ENCODE data around the gene FTH1.

Gene FTH1

DNA sequence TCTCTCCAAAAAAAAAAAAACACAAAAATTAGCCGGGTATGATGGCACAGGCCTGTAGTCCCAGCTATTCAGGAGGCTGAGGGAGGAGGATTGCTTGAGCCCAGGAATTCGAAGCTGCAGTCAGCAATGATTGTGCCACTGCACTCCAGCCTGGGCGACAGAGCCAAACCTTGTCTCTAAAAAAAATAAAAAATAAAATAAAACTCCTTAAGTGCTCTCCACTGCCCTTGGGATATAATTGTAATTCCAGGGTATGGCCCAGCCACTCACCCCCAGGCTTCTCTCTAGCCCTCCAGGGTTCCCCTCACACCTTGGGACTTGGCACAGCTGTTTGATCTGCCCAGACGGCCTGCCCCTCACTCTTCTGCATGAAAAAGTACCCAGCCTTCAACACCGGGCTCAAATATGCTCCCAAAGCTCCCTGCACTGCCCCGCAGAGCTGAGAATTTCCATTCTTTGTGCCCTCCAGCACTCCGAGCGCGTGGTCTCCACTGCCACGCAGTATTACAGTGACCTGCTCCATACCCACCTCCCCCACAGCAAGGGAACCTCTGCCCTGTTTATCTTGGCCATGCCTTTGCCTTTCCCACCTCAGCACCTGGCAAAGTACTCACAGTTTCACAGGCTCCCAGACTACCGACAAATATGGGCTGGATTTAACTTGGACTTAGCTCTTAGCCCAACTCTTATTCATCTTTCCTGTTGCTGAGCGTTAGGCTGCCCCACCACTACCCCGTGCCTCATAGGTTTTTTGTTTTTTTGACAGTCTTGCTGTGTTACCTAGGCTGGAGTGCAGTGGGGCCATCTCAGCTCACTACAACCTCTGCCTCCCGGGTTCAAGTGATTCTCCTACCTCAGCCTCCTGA lies 7.6 kb upstream of the FTH1 start:
- H3K9ac ChIP-seq, result no peak overlapping the region
- H3K9me3 ChIP-seq (ENCODE audit: control insufficient read depth, low read length), result no peaks in the 10 kb centered on the region
- no peak overlapping the region for H3K4me3 ChIP-seq (ENCODE audit: low read depth, low read length)
- H3K79me2 ChIP-seq, result no peaks in the 10 kb centered on the region
- H3K27me3 ChIP-seq (ENCODE audit: control insufficient read depth, insufficient read depth, low read length), result no peaks in the 10 kb centered on the region
- TF ChIP-seq CTCF (IDR thresholded peaks at IDR 0.05), result no peak
- peaks cover 32% of the 10 kb centered on the region for H3K4me1 ChIP-seq
- no peak overlapping the region for H2AFZ ChIP-seq
- no peak overlapping the region for H3K4me2 ChIP-seq (ENCODE audit: low read length)
- no peak overlapping the region for H3K27ac ChIP-seq
- no peaks in the 10 kb centered on the region for H3K36me3 ChIP-seq (ENCODE audit: control insufficient read depth, insufficient read depth, low read length)

DNA sequence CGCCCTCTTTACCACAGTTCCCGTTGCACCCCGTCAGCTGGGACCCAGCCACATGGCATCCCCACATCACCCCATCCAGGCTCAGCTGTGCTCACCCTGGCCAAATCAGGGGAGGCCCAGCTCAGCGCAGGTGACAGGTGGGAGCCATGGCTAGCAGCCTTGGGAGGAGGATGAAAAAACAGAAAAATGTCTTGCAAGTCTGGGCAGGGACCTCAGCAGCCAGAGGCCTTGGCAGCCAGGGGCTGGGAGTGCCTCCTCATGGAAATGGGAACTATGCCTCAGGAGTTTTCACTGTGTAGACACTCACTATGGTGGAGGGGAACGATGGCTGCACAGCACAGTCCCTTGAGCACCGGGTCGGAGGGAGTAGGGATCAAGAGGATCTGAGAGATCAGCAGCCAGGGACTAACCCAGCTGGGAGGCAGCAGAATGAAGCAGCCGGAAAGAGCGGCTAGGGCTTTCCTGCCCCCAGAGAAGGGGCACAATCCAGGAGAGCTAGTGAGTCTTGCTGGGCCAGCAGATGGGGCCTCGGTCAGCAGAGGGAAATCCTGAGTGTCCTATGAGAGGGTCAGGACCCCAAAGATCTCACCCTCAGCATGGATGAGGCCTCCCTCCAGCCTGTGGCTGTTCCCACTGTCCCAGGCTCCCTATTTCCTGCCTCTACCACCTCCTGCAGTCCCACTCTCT lies 6.2 kb upstream of the FTH1 start:
- H3K79me2 ChIP-seq, result no peaks in the 10 kb centered on the region
- peak overlapping the region; percentile 17 for H2AFZ ChIP-seq
- peaks cover 28% of the 10 kb centered on the region for H3K4me1 ChIP-seq
- no peaks in the 10 kb centered on the region for H3K9me3 ChIP-seq (ENCODE audit: control insufficient read depth, low read length)
- H3K36me3 ChIP-seq (ENCODE audit: control insufficient read depth, insufficient read depth, low read length), result no peaks in the 10 kb centered on the region
- H3K9ac ChIP-seq, result no peak overlapping the region
- H3K4me2 ChIP-seq (ENCODE audit: low read length), result no peak overlapping the region
- H3K27me3 ChIP-seq (ENCODE audit: control insufficient read depth, insufficient read depth, low read length), result no peaks in the 10 kb centered on the region
- no peak overlapping the region for H3K4me3 ChIP-seq (ENCODE audit: low read depth, low read length)
- TF ChIP-seq CTCF (IDR thresholded peaks at IDR 0.05), result no peak
- H3K27ac ChIP-seq, result peak overlapping the region; percentile 87

GRCh38 chr11:61972672-61973475 lies 5.4 kb upstream of the FTH1 start:
- no peaks in the 10 kb centered on the region for H3K9me3 ChIP-seq (ENCODE audit: control insufficient read depth, low read length)
- H3K4me1 ChIP-seq, result peaks cover 28% of the 10 kb centered on the region
- no peaks in the 10 kb centered on the region for H3K79me2 ChIP-seq
- H3K4me2 ChIP-seq (ENCODE audit: low read length), result peak overlapping the region; percentile 62
- H3K9ac ChIP-seq, result no peak overlapping the region
- H2AFZ ChIP-seq, result peak overlapping the region; percentile 20
- H3K27me3 ChIP-seq (ENCODE audit: control insufficient read depth, insufficient read depth, low read length), result no peaks in the 10 kb centered on the region
- no peak for TF ChIP-seq CTCF (IDR thresholded peaks at IDR 0.05)
- H3K36me3 ChIP-seq (ENCODE audit: control insufficient read depth, insufficient read depth, low read length), result no peaks in the 10 kb centered on the region
- H3K27ac ChIP-seq, result peak overlapping the region; percentile 87
- H3K4me3 ChIP-seq (ENCODE audit: low read depth, low read length), result no peak overlapping the region

DNA sequence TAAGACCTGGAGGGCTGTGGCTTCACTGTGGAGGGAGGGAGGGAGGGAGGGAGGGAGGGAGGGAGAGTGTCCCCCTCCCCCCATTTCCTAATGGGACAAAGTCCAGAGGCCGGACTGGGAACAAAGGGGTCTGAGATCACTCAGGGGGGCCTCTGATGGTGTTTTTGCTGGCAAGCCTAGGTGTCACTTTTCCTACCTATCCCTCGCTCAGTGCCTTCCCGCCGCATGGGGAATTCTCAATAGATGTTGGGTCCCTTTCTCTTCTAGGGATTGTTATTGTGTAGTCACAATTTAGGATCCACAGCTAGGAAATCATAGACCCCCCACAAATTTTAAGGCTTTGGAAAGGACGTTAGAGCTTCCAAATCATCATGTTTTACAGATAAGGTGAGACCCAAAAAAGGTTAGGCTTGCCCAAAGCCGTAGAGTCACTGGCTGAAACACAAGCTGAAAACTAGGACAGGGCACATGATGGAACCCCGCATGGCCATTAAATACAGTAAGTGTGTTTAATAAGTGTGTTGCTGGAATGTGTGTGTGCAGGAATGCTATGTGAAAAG lies 4.8 kb upstream of the FTH1 start:
- Histone ChIP-seq H3K4me2 (ENCODE audit: low read length) (peak overlapping the region; percentile 62), H2AFZ (no peak overlapping the region), H3K4me1 (peaks cover 28% of the 10 kb centered on the region), H3K36me3 (ENCODE audit: control insufficient read depth, insufficient read depth, low read length) (no peaks in the 10 kb centered on the region), H3K9ac (no peak overlapping the region), H3K79me2 (no peaks in the 10 kb centered on the region), H3K4me3 (ENCODE audit: low read depth, low read length) (no peak overlapping the region), H3K27me3 (ENCODE audit: control insufficient read depth, insufficient read depth, low read length) (no peaks in the 10 kb centered on the region), H3K27ac (peak overlapping the region; percentile 87), H3K9me3 (ENCODE audit: control insufficient read depth, low read length) (no peaks in the 10 kb centered on the region)
- no peak for TF ChIP-seq CTCF (IDR thresholded peaks at IDR 0.05)

Measured in parathyroid adenoma (tissue), 2 donors.